ENCODE data around the gene ALG2.

ALG2 gene

DNA sequence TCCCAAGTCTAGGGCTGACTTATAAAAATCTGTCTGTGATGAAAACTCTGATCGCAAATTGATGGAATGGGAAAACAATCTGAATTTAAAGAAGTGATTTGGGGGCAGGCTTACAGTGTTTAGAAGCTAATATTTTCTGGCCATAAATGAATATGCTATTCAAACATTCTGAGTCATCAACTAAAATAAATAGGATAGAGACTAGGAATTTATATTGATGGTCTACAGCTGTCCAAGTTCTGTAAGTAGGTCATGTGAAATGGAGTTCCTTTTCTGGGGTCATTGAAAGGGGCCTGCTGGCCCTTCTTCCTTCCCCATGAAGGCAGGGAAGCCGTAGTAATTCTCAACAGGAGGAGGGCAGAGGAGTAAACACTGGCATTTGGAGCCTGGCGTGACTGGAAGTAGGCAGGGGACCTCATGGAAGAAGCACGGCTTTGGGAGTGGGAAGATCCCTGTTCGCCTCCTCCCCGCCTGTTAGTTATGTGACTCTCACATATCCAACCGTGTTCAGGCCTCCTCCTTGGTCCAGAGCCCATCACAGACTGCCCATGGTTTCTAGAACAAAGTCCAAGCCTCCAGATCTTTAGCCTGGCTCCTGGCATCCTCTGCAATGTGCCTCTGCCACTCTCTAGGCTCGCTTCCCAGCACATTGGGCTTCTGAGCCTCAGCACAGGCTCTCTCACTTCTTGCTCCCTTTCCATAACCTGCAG lies 31.7 kb downstream of the ALG2 start:
- DNase-seq = no peak

DNA sequence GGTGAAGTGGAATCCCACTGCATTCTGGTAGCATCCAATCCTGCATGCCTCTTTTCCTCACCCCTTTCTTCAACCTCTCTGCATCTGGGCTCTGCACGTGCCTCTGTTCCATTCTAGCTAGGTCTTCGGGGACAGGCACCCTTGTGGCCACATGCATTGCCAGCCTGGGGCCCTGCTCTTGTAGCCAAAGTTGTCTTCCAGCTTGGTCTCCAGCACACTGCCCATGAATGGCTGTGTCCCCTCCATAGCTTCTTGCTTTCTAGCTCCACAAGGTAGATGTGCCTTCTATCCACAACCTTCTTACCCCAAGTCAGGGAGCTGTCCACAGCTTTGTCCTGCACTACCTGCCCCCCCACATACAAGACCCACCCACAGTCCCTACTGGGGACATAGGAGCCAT lies 32.6 kb downstream of the ALG2 start:
- DNase-seq = no peak

DNA sequence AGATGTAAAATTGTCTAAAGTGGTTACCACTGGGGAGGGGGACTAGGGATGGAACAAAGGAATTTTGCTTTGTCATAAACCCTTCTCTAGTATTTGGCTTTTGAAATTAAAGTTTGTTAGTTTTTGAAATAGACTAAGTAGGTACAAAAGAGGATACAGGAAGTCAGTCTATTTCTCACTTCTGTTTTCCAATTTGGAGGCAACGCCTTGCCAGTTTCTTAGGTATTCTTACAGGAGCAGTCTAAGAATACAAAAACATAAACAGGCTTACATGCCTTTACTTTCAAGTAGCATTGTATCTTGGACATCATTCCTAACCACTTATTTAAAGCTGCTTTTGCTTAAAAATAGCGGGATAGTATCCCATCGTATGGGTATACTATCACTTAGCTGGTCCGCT lies 34.4 kb downstream of the ALG2 start:
- no peak for DNase-seq

DNA sequence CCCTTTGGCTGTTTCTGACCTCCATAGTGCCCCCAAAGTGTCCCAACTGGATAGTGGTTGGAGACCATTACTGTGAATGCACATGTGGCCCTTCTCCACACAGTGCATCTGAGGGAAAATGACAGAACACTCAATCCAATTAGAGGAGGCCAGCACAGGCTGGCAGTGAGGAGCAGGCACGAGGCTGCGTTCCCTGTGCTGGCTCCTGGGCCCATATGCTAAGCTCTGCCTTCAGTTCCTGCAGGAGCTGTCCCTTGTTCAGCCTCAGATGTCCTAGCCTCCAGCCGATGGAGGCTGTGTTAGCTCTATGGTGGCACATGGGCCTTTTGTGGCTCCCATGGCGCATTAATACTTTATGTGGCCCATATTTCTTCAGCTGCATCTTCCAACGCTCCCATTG lies 35.8 kb downstream of the ALG2 start:
- DNase-seq = no peak

DNA sequence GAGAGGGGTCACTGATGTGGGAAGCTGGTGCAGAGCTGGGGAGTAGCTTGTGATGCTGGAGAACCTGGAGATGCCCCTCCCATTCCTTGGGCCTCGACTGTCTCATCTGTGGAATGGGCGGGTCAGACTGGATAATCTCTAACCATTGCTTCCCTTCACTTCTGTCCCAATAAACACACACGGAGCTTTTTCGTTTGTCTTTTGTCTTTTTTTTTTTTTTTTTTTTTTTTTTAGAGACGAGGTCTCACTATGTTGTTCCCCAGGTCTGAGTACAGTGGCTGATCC lies 36.5 kb downstream of the ALG2 start:
- no peak for DNase-seq

DNA sequence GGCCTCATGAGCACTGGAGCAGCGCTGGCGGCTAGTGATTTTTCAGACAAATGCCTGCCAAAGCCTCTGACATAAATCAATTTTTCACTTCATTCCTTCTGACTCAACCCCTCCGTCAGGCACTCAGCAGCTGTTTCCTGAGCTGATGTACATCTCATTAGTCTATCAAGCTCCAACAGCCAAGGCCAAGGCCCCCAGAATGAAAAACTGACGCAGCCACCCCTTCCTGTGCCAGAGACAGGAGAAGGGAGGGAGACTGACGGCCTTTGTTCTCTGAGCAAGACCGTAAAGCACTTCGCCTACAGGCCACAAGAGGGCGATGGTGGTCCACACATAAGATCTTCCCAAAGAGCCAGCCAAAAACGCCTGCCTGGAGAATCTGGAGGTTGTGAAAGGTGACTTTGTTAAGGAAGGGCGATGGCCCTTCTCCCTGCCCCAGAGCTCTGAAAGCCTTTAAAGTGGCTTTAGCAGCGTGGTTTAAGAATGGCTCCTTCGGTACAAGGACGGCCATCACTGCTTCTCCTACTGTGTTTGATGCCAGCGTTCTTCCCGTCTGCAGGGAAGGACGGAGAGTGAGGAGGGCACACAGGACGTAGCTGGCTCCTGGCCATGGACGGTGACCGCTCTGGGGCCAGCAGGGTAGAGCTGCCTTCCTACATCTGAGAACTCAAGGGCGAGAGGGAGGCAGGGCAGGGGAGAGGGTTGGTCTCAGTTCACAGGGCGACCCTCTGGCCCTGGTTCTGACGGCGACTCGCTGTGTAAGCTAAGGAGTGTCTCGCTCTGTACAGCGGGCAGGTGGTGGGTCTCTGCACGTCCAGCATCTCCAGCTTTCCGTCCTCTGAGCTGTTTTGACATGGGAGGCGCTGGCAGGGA lies 37.0 kb downstream of the ALG2 start:
- peak; percentile 90 for DNase-seq

DNA sequence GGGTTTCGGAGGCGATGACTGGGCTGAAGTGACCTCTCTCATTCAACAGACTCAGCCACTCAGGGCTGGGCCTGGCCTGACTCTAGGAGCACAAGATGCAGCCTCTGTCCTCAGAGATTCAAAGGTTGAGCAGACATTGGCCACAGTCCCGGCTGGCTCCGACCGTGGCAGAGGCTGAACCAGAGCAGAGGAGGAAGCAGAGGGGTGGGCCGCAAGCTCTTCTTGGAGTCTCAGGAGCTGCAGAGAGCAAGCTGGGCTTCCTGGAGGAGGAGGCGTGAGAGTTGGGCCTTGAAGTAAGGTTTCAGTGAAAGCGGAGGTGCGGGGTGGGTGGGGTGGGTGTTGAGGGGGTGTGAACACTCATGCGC lies 37.6 kb downstream of the ALG2 start:
- DNase-seq = no peak

DNA sequence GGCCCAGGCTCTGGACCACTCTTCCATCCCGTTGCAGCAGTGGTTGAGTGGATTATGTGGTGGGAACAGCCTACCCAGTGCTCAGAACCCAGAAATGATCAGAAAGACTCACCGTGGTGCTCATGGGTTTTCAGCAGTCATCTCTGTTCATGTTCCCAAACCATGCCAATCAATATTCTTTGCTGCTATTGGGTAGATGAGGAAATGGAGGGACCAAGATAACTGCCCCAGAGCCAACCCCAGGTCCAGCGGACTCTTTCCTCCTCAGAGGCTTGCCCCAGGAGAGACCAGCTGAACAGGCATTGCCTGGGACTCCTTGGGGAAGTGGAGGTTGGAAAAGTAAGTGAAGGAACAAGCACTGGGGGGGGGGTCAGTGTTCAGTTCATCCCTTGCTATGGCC lies 38.1 kb downstream of the ALG2 start:
- DNase-seq = no peak

DNA sequence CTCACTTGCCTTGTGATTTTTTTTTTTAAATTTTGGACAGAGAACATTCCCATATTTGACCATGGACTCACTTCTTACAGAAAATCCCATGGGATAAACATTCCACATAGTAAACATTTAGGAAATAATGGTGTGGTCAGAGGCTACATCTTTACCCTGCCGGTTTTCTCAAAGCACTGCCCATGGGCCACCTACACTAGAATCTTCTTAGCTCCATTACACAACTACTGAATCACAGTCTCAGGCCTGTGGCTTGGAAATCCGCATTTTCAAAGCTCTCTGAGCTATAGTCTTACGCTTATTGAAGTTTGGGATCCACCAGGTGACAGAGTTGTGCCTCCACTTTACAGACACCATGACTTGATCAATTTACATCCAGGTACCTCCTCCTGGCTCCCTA lies 39.4 kb downstream of the ALG2 start:
- no peak for DNase-seq

DNA sequence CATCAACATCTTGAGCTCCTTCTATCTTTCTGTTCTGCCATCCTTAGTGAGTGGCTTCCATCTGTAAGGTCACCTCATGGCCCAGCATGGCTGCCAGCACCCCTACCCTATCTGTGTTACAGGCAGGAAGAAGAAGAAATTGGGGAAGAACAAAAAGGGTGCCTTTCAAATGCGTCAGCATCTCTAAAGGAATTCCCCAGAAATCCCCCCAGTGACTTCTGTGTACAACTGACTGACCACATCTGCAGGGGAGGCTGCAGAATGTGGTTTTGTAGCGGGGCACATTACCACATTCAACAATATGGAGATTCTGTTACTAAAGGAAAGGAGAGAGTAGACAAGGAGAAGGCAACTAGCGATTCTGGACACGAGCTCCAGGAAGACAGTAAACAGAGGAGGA lies 40.1 kb downstream of the ALG2 start:
- no peak for DNase-seq

DNA sequence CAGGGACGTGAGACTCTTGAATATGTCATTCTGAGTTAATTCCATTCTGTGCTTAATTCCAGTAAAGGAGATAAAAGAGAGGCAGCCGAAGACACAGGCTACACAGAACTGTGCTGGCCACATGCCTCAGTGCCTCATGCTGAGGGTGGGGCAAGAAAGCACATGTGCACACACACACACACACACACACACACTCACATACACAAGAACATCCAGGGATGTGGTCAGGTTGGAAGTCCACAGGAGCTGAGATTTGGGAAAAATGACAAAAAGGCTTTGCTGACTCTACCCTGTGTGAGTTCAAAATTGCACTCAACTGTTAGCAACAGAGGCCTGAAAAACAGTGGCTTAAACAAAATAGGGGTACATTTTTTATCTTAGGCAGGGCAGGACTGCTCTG lies 40.5 kb downstream of the ALG2 start:
- DNase-seq = no peak

DNA sequence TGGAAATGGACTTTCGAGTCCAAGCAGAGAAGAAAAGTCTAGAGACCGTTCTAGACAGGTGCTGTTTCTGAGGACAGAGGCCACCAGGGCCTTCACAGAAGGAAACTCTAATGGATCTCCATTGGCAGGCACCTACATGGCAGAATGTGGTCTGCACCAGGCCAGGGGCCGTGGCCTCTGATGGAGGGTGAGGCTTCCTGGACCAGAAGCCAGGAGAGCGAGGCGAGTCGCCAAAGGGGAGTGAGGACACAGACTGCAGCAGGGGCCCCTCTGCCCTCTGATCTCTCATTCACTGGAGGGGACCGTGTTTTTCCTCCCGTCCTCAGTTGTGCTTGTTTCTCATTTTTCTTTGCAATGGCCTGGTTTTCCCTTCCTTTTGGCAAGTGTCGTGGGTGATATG lies 41.1 kb downstream of the ALG2 start:
- no peak for DNase-seq

DNA sequence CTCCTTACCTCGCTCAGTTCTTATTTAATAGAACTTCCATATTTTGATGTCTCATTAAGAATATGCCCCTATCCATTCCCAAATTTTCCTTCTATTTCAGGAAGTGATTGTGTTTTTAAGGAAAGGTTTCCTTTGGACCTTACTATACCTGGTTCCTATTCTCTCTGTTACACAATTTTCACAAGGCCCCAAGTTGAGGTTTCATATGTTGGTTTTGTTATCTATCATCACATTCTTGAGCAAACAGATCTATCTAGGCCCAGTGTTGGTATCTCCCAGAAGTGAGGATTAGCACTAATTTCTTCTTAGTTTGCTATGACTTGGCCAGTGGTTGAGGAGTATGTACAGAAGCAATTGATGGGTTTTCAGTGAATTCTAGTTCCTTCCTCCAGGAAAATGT lies 41.5 kb downstream of the ALG2 start:
- DNase-seq = no peak

DNA sequence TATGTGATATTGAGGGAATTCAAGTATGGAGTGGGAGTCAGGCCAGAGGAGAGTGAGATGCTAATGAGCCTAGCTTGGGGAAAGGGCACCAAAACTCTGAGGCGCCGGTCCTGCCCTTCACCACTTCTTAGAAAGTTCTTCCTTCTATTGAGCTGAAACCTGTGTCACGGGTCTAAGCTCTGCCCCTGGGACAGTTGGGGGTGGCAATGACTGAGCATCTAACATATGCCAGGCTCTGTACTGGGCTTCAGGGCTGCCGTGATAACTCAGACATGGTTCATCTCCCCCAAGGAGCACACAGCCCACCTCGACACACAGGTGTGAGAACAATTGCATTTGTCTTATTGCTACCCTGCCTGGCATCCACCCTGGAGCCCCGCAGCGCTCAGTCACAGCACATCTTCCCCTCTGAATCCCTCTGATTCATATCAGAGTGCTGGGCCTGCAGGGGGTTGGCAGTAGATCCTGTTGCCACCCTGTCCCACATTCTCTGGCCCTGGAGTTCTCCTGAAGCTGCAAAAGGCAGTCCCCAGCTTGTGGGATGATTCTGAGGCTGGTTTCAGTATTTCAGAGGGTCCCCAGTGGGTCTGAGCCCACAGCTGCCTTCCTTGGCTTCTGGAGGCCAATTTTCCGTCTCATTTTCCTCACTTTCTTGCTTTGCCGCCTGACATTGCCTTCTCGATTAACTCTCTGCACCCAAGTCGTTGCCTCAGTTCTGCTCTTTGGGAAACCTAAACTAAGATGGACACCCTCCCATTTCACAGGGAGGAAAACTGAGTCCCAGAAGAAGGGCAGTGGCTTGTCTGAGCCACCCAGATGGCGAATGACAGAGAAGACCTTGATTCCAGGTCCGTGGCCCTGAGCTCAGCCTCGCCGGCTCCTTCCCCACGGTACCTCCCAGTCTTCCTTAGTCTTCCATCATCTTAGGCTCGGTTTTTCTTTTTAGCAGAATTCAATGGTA lies 42.5 kb downstream of the ALG2 start:
- DNase-seq = no peak

DNA sequence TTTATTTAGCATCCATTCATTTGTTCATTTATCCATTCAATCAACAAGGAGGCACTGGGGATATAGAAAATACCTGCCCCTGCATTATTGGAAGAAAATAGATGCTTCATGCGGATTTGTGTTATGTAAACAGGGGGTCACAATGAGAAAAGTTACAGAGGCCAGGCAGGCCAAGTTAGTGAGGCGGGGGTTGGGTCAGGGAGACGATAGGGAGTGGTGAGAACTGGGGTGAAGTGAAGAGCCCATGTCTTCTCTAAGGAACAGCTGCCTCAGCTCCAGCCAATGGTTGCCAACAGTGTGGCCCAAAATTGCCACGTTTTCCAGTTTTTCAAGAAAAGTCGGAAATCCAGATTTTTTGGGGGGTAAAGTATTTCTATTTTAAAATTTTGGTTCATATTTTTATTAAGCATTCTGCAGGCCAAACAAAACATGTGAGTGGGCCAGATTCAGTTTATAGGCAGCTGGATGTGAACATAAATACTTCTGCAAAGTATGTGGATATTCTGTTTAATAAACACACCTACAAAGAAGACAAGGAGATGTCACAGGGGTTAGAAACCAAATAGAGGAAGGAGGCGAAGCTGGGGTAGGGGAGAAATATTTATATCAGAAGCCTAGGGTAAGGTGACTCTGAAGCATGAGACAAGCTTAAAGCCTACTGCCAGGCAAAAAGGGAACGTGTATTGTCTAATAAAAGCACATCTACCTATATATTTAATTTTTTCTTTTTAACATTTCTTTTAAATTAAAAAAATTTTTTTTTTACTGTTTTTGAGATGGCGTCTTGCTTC lies 44.0 kb downstream of the ALG2 start:
- no peak for DNase-seq

DNA sequence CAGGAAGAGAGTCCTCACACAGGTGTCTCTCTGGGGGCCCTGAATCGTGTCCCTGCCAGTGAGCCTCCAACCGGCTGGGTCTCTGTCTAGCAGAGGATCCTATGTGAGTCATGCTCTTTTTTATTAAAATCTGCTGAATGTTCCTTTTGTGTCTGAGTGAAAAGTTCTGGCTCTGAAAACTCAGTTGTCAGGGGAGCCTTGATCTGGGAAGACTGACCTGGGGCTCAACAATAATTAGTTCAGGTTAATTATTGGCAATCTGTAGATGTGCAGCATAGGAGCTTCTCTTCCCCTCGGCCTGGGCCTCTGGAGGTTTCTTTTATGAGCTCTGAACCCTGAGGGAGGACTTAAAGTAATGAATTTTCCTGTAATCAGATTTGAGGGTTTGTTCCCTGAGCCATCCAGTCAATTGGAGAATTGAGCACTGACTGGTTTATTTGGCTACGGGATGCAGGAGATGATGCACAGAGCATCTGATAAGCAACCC lies 45.2 kb downstream of the ALG2 start:
- DNase-seq = no peak

DNA sequence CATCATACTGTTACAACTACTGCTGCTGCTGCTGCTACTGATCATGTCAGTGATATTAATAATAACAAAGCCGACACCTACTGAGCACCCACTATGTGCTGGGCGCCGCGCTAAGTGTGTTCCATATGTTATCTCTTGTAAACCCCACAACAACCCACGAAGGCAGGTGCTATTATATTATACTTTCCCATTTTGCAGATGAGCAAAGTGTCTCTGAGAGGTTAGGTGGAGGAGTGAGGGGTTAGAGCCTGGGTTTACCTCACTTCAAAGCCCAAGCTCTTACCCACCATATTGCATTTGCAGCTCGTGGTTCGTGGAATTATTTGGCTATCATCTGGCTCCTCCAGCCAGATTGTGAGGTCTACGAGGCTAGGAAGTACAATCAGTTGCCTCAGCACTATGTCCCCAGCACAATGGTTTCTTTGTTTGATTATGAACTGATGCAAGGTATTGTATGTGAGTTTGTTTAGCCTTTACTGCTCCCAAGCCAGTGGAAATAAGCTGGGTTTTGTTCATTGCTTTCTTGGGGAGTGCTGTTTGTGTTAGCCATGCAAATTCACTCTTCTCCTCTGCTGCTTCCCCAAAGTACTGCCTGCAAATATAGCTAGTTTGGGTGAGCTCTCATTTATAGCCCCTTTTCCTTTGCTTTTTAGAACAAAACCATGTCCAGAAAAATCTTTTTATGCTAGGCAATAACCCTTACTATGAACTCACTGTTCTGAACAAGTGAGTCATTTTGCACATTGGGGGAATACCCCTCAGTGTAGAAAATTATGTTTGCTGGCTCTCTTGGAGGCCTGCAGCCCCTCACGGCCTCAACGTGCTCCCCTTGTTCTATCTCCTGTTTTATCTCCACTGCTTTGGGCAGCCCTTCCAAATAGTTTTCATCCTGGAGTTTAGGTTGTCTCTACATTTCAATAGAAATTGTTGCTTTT lies 47.9 kb downstream of the ALG2 start:
- peak; percentile 30 for DNase-seq

DNA sequence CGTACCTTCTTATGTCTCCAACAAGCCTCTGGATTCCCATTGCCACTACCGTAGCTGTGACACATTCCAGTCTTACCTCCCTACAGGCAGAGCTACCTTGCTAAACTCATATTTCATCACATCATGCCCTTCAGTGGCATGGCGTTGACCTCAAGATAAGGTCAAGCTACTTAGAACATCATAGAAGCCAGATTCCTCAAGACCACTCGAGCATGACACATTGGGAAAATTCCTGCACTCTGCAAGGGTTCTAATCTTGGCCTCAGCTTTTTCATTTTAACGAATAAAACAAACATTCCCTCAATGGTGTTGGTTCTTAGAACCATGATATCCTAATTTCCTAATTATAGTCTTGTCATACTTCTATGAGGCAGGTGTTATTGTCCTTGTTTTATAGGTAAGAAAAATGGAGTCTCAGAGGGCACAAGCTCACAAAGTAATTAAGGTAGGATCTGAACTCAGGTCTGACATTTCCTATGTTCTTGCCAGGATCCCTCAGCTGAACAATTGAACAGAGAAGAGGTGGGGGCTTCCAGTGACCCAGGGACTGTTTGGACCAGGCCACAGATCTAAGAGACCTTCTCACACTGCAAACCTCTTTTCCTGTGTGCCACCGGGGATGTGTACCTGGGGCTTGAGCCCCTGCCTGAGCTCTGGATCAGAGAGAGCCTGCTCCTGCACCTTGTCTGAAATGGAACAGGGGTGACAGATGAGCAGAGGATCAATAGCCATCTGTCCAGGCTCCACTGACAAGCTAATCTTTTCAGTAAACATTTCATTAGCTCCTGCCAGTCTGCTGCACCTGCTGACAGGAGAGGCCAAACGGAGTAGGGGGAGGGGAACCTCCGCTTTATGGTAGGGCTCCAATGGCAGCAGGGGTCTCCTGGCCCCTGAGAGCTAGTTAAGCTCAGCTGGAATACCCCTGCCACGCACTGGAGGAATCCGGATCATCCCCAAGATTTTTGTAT lies 49.3 kb downstream of the ALG2 start:
- DNase-seq = no peak

DNA sequence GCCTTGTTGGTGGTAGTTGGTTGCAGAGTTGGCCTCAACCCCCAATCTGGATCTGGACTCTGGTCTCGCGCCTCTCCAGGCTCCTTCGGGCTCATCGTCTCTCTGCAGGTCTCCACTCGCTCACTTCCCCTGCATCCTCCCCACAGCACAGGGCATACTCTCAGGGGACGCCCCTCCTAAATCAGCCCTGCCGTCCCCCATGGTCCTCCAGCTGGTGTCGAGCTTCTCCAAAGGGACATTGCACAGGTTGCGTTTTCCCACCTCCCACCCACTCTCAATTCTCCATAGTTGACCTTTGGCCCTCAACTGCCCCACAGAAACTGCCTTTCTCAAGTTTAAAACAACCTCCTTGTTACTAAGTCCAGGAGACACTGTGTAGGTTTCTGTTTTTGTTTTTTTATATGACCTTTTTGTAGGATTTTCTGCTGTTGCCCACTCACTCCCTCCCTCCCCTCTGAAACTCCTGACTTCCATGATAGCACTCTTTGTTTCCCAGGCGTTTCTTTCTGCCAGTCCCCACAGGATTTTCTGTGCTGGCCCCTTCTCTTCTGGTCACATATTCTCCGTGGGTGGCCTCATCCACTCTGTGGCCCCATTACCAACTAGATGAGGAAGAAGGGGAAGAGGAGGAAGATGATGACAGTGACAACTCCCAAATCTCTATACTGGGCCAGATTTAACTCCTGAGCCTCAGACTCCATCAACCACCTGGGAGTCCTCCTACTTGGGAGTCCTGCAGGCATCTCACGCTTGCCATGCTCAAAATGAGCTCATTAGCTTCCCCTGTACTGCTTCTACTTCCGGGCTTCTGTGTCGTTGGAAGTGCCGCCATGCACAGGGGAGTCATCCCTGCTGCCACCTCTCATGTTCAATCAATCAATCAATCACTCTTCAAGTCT lies 50.3 kb downstream of the ALG2 start:
- no peak for DNase-seq

Measured in midbrain (tissue), 1 donor.